ENCODE measurements around the gene BEAN1. TPM values are rescaled to one million over a fixed set of nuclear protein-coding genes. Genes with fewer than 3 reads are reported as not detected.

The BEAN1 gene
- total RNA-seq, 1 experiment from 2014 or later: 0.24 TPM

- Histone ChIP-seq H3K23me2 (ENCODE audit: insufficient read length, low read depth, low read length, poor library complexity, severe bottlenecking) (no peaks in the 10 kb centered on the region), H2BK5ac (ENCODE audit: insufficient read length, low read length) (no peak overlapping the region), H4K5ac (ENCODE audit: insufficient read length, low read depth, low read length) (no peak overlapping the region), H3K9ac (ENCODE audit: extremely low read depth, insufficient read length, low read length) (no peak overlapping the region), H3K18ac (ENCODE audit: insufficient read length, low read depth, low read length) (no peak overlapping the region), H2BK15ac (ENCODE audit: low read depth, low read length) (no peak overlapping the region), H3K4me1 (ENCODE audit: insufficient read depth, low read length) (no peaks in the 10 kb centered on the region), H2AFZ (ENCODE audit: low read length) (no peak overlapping the region), H2BK12ac (ENCODE audit: insufficient read length, low read depth, low read length) (no peak overlapping the region), H4K8ac (replicated peaks; ENCODE audit: insufficient read length, low read depth, low read length) (no peak overlapping the region), H3T11ph (ENCODE audit: low read length) (no peak overlapping the region), H3K27me3 (ENCODE audit: insufficient read depth, low read length) (no peaks in the 10 kb centered on the region), H3K4me2 (ENCODE audit: insufficient read depth, insufficient read length, low read length) (no peak overlapping the region), H3K79me1 (ENCODE audit: insufficient read depth, low read depth, low read length, poor library complexity, severe bottlenecking) (no peaks in the 10 kb centered on the region), H3K23ac (ENCODE audit: insufficient read length, low read depth, low read length) (no peak overlapping the region), H3K4ac (ENCODE audit: low read depth, low read length) (no peak overlapping the region), H3K79me2 (ENCODE audit: insufficient read depth, low read length) (no peaks in the 10 kb centered on the region), H2BK120ac (ENCODE audit: low read depth, low read length, poor library complexity, severe bottlenecking) (no peak overlapping the region), H3K14ac (ENCODE audit: insufficient read depth, low read length) (no peak overlapping the region), H4K20me1 (ENCODE audit: control insufficient read depth, insufficient read depth, insufficient read length) (no peaks in the 10 kb centered on the region), H3K27ac (ENCODE audit: insufficient read length, low read depth, low read length) (no peak overlapping the region), H3K56ac (ENCODE audit: insufficient read length, low read depth, low read length) (no peak overlapping the region), H2AK5ac (ENCODE audit: insufficient read length, low read length) (no peak overlapping the region), H2BK20ac (ENCODE audit: low read depth, low read length, poor library complexity, severe bottlenecking) (no peak overlapping the region), H4K91ac (ENCODE audit: insufficient read length, low read depth, low read length) (no peak overlapping the region), H3K9me3 (ENCODE audit: control insufficient read depth, low read depth, low read length) (no peaks in the 10 kb centered on the region)
- H3K27ac Mint-ChIP-seq: no peak overlapping the region; a peak in 1 of 7 replicates
- no peak overlapping the region for H3K4me3 Mint-ChIP-seq
- H3K9me3 Mint-ChIP-seq: no peaks in the 10 kb centered on the region
- WGBS (ENCODE audit: extremely low coverage, insufficient read length, low lambda C conversion rate): no CpG with 5 or more reads among the region's 3 CpGs
- H3K27me3 Mint-ChIP-seq (ENCODE audit: low read depth): peaks cover 38% of the 10 kb centered on the region
- DNase-seq: peak; percentile 52
- peak; percentile 39; the same call in 2 of the 3 replicates for TF ChIP-seq CTCF (conservative IDR thresholded peaks at IDR 0.05)
- H3K4me1 Mint-ChIP-seq: peaks cover 5 to 7% of the 10 kb centered on the region in 2 experiments
- no peaks in the 10 kb centered on the region for H3K36me3 Mint-ChIP-seq (ENCODE audit: insufficient read depth in 1 of 3, low read depth in 3 of 3)
Observed at GRCh38 chr16:66444049-66444481, 17.0 kb downstream of the BEAN1 start.
